ENCODE results near the gene RASA3.
"Not testable (repeated sequence)": the region's sequence is repeated elsewhere in the genome, so short reads cannot be mapped to it uniquely, and the experiment has no call there.

RASA3 gene

GRCh38 chr13:113998781-113999617 is 133.4 kb downstream of the RASA3 start:
- no peak for DNase-seq

GRCh38 chr13:113997845-113998751 is 134.3 kb downstream of the RASA3 start:
- DNase-seq: no peak

- DNase-seq: no peak
Measured at GRCh38 chr13:113996912-113997745, 135.3 kb downstream of the RASA3 start.

- no peak for DNase-seq
Measured at GRCh38 chr13:113996081-113996911, 136.1 kb downstream of the RASA3 start.

GRCh38 chr13:113995051-113995601 is 137.3 kb downstream of the RASA3 start:
- DNase-seq: no peak

- DNase-seq: no peak
Measured at GRCh38 chr13:113992276-113993005, 140.0 kb downstream of the RASA3 start.

- no peak for DNase-seq
Measured at GRCh38 chr13:113991676-113992179, 140.7 kb downstream of the RASA3 start.

GRCh38 chr13:113991191-113991669 is 141.2 kb downstream of the RASA3 start:
- no peak for DNase-seq

- DNase-seq: no peak
Measured at GRCh38 chr13:113990321-113990837, 142.0 kb downstream of the RASA3 start.

GRCh38 chr13:113989585-113990300 is 142.7 kb downstream of the RASA3 start:
- DNase-seq: no peak

- DNase-seq: not testable (repeated sequence)
Measured at GRCh38 chr13:113988859-113989258, 143.6 kb downstream of the RASA3 start.

GRCh38 chr13:113982296-113982661 is 150.1 kb downstream of the RASA3 start:
- DNase-seq: no peak

- DNase-seq: no peak
Measured at GRCh38 chr13:113981611-113982295, 150.7 kb downstream of the RASA3 start.

- DNase-seq: no peak
Measured at GRCh38 chr13:113981194-113981605, 151.2 kb downstream of the RASA3 start.

- DNase-seq: no peak
Measured at GRCh38 chr13:113980489-113981064, 151.8 kb downstream of the RASA3 start.

- DNase-seq: no peak
Measured at GRCh38 chr13:113979791-113980471, 152.5 kb downstream of the RASA3 start.

- no peak for DNase-seq
Measured at GRCh38 chr13:113978741-113979481, 153.5 kb downstream of the RASA3 start.
